ENCODE data around the gene AXIN1.
"Not testable (repeated sequence)": the region's sequence is repeated elsewhere in the genome, so short reads cannot be mapped to it uniquely, and the experiment has no call there.

Gene AXIN1

GRCh38 chr16:389352-389751, 36.8 kb upstream of the AXIN1 start:
- ChIA-PET CTCF (no interaction called here), POLR2A (ENCODE audit: low non-redundant PET) (no interaction called here)
- no peak for TF ChIP-seq CTCF (conservative IDR thresholded peaks at IDR 0.05; ENCODE audit: low read depth)
- DNase-seq (ENCODE audit: low spot score) = no peak
- no peak overlapping the region for H3K27ac ChIP-seq

- H3K27ac ChIP-seq; DNase-seq (ENCODE audit: low spot score); CTCF ChIA-PET: not testable (repeated sequence)
- POLR2A ChIA-PET (ENCODE audit: low non-redundant PET) = interaction anchor here (0.6 kb wide), 1 partner anchor 1003 kb away, joined by 4 read pairs; no protein-coding TSS in a partner anchor
Measured at GRCh38 chr16:387761-388666, 35.5 kb upstream of the AXIN1 start.

GRCh38 chr16:386641-387156, 34.2 kb upstream of the AXIN1 start:
- no peak for DNase-seq (ENCODE audit: low spot score)
- no peak overlapping the region for H3K27ac ChIP-seq
- TF ChIP-seq CTCF (conservative IDR thresholded peaks at IDR 0.05; ENCODE audit: low read depth) = no peak
- POLR2A ChIA-PET (ENCODE audit: low non-redundant PET) = no interaction called here
- CTCF ChIA-PET = no interaction called here

- POLR2A ChIA-PET (ENCODE audit: low non-redundant PET) = no interaction called here
Measured at GRCh38 chr16:383326-384051, 31.0 kb upstream of the AXIN1 start.

GRCh38 chr16:381789-382717, 29.5 kb upstream of the AXIN1 start, which contains the start of gene PGAP6:
TSS of gene PGAP6 (minus strand) at chr16:381978. CDS start at chr16:381821, 157 bp downstream.
- peak; percentile 71 for DNase-seq (ENCODE audit: low spot score)
- no peak for TF ChIP-seq CTCF (conservative IDR thresholded peaks at IDR 0.05; ENCODE audit: low read depth)

More at GRCh38 chr16:383326-384051, 31.0 kb upstream of the AXIN1 start:
- CTCF ChIA-PET = interaction anchor here (0.6 to 1.2 kb wide), 3 partner anchors 15 to 166 kb away, joined by 3 to 5 read pairs (median 3); no protein-coding TSS in a partner anchor
- no peak for DNase-seq (ENCODE audit: low spot score)
- no peak for TF ChIP-seq CTCF (conservative IDR thresholded peaks at IDR 0.05; ENCODE audit: low read depth)
- H3K27ac ChIP-seq = peak overlapping the region; percentile 73

GRCh38 chr16:381012-381788, 28.7 kb upstream of the AXIN1 start:
- POLR2A ChIA-PET (ENCODE audit: low non-redundant PET) = no interaction called here
- H3K27ac ChIP-seq = peak overlapping the region; percentile 73
- CTCF ChIA-PET = no interaction called here
- no peak for DNase-seq (ENCODE audit: low spot score)
- no peak for TF ChIP-seq CTCF (conservative IDR thresholded peaks at IDR 0.05; ENCODE audit: low read depth)

More at GRCh38 chr16:381789-382717, 29.5 kb upstream of the AXIN1 start, which contains the start of gene PGAP6:
- ChIA-PET CTCF (no interaction called here), POLR2A (ENCODE audit: low non-redundant PET) (interaction anchor here (1.3 kb wide), 1 partner anchor 20 kb away, joined by 6 read pairs; the partner anchor contains the start of gene DECR2)
- H3K27ac ChIP-seq = peak within 1 kb of the TSS; percentile 73

All from RWPE1 (cell line).